ENCODE data around the gene GADD45GIP1.
"Not testable (repeated sequence)": the region's sequence is repeated elsewhere in the genome, so short reads cannot be mapped to it uniquely, and the experiment has no call there.

Gene GADD45GIP1

DNA sequence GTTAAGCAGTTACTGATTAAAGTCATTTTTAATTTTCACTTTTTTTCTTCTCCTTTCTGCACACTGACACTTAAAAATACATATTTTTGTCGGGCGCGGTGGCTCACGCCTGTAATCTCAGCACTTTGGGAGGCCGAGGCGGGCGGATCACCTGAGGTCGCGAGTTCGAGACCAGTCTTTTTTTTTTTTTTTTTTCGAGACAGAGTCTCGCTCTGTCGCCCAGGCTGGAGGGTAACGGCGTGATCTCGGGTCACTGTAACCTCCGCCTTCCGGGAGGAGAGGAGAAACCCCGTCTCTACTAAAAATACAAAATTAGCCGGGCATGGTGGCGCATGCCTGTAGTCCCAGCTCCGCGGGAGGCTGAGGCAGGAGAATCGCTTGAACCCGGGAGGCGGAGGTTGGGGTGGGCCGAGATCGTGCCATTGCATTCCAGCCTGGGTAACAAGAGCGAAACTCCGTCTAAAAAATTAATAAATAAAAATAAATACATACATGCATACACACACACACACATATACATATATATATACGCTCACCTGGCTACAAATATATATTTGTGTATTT lies 448 bp upstream of the GADD45GIP1 start:
- not testable (repeated sequence) for DNase-seq (ENCODE audit: low spot score)

DNA sequence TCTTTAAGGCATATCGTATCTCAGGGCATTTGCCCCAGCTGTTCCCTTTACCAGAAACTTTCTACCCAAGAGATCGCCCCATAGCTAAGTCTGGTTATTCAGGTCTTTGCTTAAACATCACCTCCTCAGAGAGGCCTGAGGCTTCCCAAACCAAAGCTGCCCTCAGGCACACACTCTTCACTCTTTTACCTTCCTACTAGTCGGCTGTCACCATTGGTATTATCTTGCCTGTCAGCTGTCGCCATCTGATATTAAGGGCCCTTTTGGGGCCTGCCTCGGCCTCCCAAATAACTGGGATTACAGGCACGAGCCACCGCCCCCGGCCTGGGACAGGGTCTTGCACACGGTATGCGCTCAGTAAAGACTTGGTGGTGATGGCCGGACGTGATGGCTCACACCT lies 1.0 kb downstream of the GADD45GIP1 start:
- no peak for DNase-seq (ENCODE audit: low spot score)

DNA sequence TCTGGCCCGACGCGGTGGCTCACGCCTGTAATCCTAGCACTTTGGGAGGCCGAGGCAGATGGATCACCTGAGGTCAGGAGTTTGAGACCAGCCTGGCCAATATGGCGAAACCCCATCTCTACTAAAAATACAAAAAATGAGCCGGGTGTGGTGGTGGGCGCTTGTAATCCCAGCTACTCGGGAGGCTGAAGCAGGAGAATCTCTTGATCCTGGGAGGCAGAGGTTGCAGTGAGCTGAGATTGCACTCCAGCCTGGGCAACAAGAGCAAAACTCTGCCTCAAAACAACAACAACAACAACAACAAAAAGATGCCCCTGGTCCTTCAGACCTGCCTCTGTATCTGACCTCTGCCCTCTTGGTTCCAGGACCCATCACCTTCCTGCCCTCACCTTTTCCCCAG lies 1.4 kb downstream of the GADD45GIP1 start:
- DNase-seq (ENCODE audit: low spot score) = not testable (repeated sequence)

DNA sequence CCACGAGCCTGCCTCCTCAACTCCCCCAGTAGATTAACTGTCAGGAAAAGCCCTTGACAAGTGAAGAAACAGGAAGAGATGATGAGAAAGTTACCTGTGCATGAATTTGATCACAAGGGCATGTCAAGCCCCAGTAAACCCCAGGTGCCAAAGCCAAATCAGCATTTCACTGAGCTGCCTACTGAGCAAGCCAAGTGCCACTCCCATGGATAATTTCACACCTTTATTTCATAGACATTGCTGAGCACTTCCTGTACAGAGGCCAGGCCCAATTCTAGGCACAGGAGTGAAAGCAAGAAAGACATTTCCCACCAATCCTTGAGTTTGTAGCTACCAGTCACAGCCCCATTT lies 2.4 kb downstream of the GADD45GIP1 start:
- no peak for DNase-seq (ENCODE audit: low spot score)

DNA sequence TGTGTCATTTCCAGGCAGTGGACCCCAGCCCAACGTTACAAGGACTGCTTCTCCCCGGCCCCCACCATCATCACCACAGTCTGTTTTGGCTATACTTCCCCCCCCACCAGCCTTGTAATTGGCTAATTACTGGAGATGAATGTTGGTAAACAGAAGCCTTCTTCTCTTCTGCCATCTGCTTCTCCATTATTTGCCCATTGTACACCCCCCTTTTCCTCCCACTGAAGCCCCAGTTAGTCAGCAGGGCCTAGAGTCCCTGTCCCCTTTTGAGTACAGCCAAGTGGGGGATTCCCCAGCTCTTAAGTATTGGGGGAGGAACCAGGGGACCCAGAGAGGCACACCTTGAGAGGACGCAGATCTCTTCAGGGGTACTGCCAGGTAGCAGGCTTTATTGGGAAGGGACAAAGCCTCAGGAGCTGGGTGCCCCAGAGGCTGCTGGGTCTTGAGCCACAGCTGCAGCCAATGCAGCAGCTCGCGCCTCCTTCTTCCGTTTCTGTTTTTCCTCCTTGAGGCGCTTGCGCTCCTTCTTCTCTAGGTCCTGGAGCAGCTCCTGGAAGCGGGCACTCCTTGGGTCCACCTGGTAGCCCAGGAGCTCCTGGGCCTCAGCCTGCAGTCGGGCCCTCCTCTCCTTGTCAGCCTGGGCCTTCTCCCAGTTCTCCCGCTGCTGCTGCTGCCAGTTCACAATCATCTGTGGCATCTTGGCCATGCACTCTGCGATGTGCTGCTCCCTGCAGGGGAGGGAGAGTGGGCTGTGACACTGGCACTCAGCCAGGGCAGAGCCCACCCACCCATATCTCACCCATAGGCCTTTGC lies 3.0 kb downstream of the GADD45GIP1 start:
- no peak for DNase-seq (ENCODE audit: low spot score)

DNA sequence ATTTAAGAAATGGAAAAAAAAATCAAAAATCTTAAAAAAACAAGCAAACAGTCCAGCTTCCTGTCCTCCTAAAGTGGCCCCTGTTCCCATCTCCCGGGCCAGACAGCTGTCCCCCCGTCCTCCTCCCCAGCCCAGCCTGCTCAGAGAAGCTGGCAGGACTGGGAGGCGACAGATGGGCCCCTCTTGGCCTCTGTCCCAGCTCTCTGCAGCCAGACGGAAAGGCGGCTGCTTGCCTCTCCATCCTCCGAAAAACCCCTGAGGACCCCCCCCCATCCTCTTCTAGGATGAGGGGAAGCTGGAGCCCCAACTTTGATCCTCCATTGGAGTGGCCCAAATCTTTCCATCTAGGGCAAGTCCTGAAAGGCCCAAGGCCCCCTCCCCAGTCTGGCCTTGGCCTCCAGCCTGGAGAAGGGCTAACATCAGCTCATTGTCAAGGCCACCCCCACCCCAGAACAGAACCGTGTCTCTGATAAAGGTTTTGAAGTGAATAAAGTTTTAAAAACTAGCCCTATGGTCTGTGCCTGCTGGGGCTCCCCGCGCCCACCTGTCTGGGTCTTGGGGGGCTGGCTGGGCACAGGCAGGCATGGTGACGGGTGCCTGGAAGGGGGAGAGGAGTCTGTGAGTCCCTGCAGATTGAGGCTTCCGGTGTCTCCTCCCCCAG lies 3.8 kb downstream of the GADD45GIP1 start:
- no peak for DNase-seq (ENCODE audit: low spot score)

DNA sequence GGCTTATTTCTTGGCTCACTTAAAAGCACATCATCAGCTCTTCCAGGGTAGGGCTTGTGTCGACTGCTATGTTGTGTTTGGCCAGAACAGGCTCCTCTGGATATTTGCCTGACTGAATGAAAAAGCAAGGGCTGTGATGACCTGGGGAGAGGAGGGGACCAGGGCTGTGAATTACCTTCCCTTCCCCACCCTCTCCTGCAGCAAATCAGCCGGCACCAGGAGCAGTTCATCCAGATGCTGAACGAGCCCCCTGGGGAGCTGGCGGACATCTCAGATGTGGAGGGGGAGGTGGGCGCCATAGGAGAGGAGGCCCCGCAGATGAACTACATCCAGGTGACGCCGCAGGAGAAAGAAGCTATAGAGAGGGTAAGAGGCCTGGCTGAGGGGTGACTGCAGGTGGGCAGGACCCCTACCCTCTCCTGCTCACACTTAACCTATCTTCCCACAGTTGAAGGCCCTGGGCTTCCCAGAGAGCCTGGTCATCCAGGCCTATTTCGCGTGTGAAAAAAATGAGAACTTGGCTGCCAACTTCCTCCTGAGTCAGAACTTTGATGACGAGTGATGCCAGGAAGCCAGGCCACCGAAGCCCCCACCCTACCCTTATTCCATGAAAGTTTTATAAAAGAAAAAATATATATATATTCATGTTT lies 4.4 kb downstream of the GADD45GIP1 start:
- DNase-seq (ENCODE audit: low spot score) = no peak

DNA sequence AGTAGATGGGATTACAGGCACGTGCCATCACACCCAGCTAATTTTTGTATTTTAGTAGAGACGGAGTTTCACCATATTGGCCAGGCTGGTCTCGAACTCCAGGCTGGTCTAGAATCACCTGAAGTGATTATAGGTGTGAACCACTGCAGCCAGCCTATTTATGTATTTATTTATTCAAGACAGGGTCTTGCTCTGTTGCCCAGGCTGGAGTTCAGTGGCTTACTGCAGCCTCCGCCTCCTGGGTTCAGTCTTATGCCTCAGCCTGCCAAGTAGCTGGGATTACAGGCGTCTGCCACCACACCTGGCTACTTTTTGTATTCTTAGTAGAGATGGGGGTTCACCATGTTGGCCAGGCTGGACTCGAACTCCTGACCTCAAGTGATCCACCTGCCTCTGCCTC lies 5.0 kb downstream of the GADD45GIP1 start:
- DNase-seq (ENCODE audit: low spot score) = not testable (repeated sequence)

DNA sequence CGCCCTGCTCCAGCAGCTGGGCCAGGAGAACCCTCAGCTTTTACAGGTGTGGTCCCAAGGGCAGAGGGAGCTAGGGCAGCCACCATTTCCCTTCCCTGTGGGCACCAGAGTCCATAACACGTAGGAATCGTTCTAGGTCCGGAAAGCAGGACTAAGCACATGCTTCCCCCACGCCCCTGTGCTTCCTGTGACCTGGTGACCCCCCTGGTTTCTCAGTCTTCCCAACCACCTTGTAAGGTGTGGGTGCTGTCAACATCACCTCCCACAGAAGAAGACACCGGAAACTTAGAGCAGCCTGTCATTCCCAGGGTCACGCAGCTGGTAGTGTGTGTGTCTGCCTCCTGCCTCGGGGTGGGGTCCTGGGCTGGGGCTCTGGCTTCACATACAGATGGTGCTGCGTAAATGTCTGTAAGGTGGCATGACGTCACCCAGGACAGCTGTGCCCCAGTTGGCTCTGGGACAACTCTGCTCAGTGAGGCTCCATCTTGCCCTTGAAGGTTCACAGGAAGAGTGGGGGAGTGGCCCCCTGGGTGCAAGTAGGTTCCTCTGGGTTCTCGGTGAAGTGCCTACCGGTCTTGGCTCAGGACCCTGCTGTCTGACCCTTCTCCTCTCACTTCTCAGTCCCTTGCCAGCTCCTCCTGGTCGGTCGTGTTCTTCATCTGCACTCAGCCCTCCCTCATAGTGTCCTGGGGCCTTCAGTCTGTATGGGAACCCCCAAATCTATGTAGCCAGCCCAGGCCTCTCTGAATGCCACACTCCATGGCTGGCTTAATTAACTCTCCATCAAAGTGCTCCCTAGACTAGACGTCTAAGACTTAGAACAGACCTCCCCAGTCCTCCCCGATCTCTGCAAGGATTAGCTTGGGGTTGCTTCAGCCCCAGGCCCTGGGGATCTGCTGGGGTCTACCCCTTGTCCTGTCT lies 7.4 kb downstream of the GADD45GIP1 start:
- no peak for DNase-seq (ENCODE audit: low spot score)

DNA sequence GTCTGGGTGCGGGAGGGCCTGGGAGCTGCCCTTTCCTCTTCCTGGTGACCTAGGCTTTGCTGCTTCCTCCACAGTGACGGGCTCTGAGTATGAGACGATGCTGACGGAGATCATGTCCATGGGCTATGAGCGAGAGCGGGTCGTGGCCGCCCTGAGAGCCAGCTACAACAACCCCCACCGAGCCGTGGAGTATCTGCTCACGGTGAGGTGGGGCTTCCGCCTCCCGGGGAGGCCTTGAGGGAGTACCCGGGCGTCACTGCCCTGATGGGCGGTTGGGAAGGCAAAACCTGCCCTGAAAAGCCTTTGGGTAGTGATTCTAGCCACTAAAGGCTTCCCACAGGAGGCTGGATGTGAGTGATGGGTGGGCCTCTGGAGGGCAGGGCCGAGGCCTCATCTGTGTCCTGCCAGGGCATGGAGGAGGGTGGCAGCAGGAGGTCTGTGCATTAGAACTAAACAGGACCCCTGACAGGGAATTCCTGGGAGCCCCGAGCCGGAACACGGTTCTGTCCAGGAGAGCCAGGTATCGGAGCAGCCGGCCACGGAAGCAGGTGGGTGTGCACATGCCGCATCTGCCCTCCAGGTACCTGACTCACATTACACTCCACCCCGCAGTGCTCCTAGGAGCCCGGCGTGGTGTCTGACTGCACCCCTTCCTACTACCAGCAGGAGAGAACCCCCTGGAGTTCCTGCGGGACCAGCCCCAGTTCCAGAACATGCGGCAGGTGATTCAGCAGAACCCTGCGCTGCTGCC lies 8.2 kb downstream of the GADD45GIP1 start:
- DNase-seq (ENCODE audit: low spot score) = no peak

DNA sequence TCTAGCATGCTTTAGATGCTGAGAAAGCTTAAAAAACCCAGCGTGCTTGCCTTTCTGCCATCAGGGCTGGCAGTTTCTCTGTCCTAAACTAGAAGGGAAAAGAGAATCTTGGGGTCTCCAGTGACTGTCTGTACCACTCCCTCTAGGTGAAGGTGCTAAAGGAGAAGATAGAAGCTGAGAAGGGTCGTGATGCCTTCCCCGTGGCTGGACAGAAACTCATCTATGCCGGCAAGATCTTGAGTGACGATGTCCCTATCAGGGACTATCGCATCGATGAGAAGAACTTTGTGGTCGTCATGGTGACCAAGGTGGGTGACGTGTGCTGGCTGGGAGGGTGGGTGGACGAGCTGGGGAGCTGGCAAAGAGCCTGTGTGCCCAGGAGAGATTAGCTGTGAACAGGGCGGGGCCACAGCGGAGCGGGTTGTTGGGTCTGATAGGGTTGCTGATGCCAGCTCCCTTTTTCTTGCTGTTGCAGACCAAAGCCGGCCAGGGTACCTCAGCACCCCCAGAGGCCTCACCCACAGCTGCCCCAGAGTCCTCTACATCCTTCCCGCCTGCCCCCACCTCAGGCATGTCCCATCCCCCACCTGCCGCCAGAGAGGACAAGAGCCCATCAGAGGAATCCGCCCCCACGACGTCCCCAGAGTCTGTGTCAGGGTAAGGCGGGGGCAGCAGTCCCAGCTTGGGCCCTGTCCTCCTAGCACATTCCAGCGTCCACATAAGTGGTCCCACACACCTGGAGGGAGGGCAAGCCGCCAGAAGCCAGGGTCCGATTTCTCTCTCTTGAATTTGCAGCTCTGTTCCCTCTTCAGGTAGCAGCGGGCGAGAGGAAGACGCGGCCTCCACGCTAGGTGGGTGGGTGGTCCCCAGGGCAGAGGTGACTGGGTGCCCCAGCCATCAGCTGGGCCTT lies 9.1 kb downstream of the GADD45GIP1 start:
- DNase-seq (ENCODE audit: low spot score) = no peak

DNA sequence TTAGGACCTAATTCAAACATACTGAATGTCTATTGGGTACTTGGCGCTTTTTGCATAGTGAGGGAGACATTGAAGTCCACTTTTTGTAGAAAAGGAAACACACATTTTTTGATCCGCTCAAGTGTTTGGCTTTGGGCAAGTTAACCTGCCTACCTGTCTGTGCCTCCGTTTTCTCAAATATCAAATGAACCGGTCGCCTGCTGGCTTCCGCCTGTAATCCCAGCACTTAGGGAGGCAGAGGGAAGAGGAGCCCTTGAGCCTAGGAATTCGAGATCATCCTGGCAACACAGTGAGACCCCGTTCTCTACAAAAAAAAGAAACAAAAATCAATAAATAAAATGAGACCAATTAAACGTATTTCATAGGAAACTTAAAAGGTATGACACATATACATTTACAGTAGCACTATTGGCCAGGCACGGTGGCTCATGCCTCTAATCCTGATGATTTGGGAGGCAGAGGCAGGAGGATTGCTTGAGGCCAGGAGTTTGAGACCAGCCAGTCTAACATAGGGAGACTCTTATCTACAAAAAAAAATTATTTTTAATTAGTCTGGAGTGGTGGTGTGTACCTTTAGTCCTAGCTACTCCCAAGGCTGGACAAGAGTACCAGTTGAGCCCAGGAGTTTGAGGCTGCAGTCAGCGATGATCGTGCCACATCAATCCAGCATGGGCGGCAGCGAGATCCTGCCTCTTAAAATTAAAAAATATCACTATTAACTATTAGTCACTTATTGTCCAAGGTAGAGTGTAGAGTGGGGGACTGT lies 10.1 kb downstream of the GADD45GIP1 start:
- no peak for DNase-seq (ENCODE audit: low spot score)

DNA sequence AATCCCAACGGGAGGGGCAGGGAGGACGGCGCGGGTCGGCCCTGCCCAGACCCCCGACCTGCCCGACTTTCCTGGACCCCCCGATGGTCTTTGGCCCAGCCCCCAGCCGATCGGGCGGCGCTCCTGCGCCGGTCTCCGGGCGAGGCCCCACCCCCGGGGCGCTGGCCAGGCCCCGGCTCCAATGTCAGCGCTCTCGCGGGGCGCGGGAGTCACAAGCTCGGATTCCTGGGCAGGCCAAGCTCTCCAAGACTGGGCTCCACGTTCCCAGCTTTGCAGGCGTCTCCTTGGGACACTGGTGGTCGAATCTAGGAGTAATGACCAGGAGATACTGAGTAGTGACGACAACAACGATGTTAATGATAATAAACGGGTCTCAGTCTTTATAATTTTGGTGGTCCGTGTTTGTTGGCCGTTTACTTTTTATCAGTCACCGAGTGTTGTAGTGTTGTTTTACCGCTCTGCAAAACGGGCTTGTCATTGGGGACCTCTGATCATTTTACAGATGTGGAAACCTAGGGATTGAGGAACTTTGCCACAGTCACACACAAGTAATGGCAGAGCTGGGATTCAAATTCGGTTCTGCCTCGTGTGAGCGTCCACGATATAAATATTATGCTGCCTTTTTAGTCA lies 10.8 kb downstream of the GADD45GIP1 start:
- DNase-seq (ENCODE audit: low spot score) = peak; percentile 73

DNA sequence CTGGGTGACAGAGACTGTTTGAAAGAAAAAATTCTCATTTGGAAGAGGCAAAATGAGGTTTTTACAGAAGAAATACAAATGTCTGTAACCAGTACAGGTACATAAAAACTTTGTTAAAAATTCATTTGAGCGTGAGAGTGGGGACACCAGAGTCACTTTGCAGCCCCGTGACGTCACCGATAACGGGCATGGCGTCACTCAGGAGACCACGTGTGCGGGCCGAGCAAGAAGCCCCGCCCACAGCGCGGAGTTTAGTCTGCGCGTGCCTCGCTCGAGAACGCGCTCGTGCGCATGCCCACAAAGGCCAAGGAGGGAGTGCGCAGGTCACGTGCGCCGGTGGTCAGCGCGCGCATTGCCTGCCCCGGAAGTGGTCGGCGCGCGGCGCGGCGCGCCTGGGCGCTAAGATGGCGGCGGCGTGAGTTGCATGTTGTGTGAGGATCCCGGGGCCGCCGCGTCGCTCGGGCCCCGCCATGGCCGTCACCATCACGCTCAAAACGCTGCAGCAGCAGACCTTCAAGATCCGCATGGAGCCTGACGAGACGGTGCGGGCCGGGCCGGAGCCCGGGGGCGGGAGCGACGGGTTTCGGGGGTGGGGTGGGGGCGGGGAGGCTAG lies 11.4 kb downstream of the GADD45GIP1 start, which contains the start of gene RAD23A:
Gene RAD23A (plus strand): TSS at position 384 of the 613 bp plus-strand sequence. CDS start 87 bp downstream, at position 471.
- DNase-seq (ENCODE audit: low spot score) = peak; percentile 98

DNA sequence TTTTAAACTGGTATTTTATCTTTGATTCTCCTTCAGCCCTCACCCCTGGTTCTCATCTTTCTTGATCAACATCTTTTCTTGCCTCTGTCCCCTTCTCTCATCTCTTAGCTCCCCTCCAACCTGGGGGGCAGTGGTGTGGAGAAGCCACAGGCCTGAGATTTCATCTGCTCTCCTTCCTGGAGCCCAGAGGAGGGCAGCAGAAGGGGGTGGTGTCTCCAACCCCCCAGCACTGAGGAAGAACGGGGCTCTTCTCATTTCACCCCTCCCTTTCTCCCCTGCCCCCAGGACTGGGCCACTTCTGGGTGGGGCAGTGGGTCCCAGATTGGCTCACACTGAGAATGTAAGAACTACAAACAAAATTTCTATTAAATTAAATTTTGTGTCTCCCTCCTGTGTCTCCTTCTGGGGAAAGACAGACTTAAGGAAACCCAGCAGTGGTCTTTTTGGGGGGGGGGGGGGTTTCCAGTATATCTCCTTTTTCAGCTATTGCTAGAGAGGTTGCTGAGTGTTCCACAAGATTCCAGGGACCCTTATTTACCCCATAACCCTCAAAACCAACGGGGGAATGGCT lies 12.8 kb downstream of the GADD45GIP1 start:
- DNase-seq (ENCODE audit: low spot score) = no peak

DNA sequence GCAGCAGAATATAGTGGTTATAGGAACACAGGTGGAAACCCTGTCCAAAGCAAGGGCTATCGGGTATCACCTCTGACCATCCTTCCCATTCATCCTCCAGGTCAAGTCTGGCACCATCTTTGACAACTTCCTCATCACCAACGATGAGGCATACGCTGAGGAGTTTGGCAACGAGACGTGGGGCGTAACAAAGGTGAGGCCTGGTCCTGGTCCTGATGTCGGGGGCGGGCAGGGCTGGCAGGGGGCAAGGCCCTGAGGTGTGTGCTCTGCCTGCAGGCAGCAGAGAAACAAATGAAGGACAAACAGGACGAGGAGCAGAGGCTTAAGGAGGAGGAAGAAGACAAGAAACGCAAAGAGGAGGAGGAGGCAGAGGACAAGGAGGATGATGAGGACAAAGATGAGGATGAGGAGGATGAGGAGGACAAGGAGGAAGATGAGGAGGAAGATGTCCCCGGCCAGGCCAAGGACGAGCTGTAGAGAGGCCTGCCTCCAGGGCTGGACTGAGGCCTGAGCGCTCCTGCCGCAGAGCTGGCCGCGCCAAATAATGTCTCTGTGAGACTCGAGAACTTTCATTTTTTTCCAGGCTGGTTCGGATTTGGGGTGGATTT lies 13.5 kb downstream of the GADD45GIP1 start:
- no peak for DNase-seq (ENCODE audit: low spot score)

DNA sequence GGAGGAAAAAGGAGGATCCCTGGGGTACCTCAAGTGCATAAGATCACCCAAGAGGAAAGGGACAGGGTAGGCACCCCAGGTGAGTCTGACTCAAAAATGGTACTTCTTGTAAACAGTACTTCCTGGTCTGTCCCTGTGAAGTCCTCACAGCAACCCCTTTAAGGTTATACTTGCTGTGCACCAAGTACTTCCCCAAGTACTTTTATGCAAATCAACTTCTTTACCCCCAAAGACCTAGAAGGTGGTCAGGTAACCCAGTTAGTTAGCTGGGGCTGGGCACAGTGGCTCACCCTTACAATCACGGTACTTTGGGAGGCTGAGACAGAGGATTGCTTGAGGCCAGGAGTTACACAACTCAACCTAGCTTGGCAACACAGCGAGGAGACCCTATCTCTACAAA lies 16.1 kb downstream of the GADD45GIP1 start:
- no peak for DNase-seq (ENCODE audit: low spot score)

Data from LoVo (cell line).